NB4 (cell line): ENCODE measurements around the gene SCGB2B2.
"Not testable (repeated sequence)": the region's sequence is repeated elsewhere in the genome, so short reads cannot be mapped to it uniquely, and the experiment has no call there.

Experiments
- DNase-seq: peaks from one replicate; pipeline ENCODE4 v3.0.0; 2010; ENCODE audit warnings: low read depth
- H3K4me3 ChIP-seq: one replicate; pipeline ENCODE4 v1.5.1; 2011; ENCODE audit warnings: mild to moderate bottlenecking, low read depth, low read length, moderate library complexity
- CTCF ChIP-seq: IDR thresholded peaks from one replicate; pipeline ENCODE4 v1.5.1; 2012; ENCODE audit warnings: low read depth, low read length
- MAX ChIP-seq: IDR thresholded peaks from 2 replicates; pipeline ENCODE4 v1.6.1; 2011; ENCODE audit warnings: low read depth, low read length
- MYC ChIP-seq: IDR thresholded peaks from 2 replicates; pipeline ENCODE4 v1.6.1; 2011; ENCODE audit warnings: low read depth, low read length
- POLR2A ChIP-seq: IDR thresholded peaks from 2 replicates; pipeline ENCODE4 v1.6.1; 2011; ENCODE audit warnings: mild to moderate bottlenecking; ENCODE audit not compliant: insufficient read length; ENCODE audit errors: extremely low read depth

Gene SCGB2B2

DNA sequence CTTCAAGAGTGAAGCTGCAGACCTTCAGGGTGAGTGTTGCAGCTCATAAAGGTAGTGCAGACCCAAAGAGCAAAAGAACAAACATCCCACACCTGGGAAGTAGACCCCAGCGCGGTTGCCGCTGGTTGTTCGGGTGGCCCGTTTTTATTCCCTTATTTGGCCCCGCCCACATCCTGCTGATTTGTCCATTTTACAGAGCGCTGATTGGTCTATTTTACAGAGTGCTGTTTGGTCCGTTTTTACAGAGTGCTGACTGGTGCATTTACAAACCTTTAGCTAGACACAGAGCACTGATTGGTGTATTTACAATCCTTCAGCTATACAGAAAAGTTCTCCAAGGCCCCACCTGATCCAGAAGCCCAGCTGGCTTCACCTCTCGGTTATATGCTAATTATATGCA, 1.0 kb downstream of the SCGB2B2 start:
- H3K4me3 ChIP-seq: no peak overlapping the region
- no peak for DNase-seq
- TF ChIP-seq POLR2A (no peak), CTCF (no peak)

DNA sequence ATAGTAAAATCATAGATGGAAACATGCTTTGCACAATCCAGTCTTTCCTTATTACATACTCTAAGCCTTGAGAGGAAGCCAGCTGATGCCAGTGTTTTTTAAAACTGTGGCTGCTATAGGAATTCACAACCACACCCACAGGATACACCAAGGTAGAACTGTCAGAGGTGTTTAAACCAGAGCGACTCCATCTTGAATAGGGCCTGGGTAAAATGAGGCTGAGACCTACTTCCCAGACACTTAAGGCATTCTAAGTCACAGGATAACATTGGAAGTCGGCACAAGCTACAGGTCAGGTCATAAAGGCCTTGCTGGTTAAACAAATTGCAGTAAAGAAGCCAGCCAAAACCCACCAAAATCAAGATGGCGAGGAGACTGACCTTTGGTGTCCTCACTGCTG, 1.7 kb downstream of the SCGB2B2 start:
- TF ChIP-seq MAX: no peak
- TF ChIP-seq MYC: no peak
- no peak for TF ChIP-seq POLR2A
- TF ChIP-seq CTCF: no peak
- no peak overlapping the region for H3K4me3 ChIP-seq
- no peak for DNase-seq

GRCh38 chr19:34673590-34673989, 3.4 kb downstream of the SCGB2B2 start:
- DNase-seq: no peak
- no peak for TF ChIP-seq POLR2A
- TF ChIP-seq CTCF: no peak
- no peak for TF ChIP-seq MAX
- no peak for TF ChIP-seq MYC
- no peak overlapping the region for H3K4me3 ChIP-seq

DNA sequence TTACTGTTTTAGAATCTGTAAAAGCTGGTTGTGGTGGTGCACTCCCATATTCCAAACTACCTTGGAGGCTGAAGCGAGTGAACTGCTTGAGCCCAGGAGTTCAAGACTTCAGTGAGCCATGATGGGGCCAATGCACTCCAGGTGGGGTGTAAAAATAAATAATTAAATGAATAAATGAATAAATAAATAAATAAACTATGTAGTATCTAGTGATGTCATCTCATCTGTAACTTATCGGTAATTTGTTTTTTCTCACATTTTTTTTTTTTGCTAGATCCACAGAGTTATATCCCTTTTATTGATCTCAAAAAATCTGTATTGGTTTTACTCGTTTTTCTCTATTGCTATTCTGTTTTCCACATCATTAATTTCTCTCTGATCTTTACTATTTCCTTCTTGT, 5.0 kb downstream of the SCGB2B2 start:
- TF ChIP-seq POLR2A (no peak), MAX (no peak), MYC (no peak), CTCF (no peak)
- DNase-seq: no peak
- no peak overlapping the region for H3K4me3 ChIP-seq

DNA sequence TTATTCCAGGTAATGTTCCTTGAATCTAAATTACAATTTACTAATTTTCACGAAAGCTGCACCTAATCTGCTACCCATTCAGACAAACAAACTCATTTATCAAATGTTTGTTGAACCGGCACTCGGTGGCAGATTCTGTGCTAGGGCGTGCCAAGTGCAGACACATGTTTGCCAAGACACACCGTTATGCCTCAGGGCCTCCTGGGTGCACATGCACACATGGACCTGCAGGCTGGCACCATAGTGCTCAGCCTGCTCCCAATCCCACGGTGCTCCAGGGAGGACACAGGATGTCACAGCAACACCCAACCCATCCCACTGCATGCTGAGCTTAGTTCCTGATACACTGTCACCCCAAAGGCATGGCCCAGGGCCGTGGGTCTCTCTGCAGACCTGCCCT, 7.7 kb downstream of the SCGB2B2 start:
- no peak overlapping the region for H3K4me3 ChIP-seq
- no peak for DNase-seq
- TF ChIP-seq MYC (no peak), MAX (no peak), CTCF (no peak), POLR2A (no peak)

DNA sequence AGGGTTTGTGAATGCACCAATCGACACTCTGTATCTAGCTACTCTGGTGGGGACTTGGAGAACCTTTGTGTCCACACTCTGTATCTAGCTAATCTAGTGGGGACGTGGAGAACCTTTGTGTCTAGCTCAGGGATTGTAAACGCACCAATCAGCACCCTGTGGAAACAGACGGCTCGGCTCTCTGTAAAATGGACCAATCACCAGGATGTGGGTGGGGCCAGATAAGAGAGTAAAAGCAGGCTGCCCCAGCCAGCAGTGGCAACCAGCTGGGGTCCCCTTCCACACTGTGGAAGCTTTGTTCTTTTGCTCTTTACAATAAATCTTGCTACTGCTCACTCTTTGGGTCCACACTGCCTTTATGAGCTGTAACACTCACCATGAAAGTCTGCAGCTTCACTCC, 8.3 kb downstream of the SCGB2B2 start:
- H3K4me3 ChIP-seq: not testable (repeated sequence)
- peak; percentile 50 for DNase-seq

GRCh38 chr19:34668077-34668689, 8.8 kb downstream of the SCGB2B2 start:
- peak overlapping the region; percentile 63 for H3K4me3 ChIP-seq
- DNase-seq: peak; percentile 25
